Measurements from ENCODE around the gene IGFLR1.

Gene IGFLR1

GRCh38 chr19:35744430-35745327 lies 2.4 kb upstream of the IGFLR1 start:
- peak overlapping the region; percentile 79 for H3K4me3 ChIP-seq (ENCODE audit: low read length)
- no peak for TF ChIP-seq ZNF274 (IDR thresholded peaks at IDR 0.05; ENCODE audit: low read depth, low read length)

- peak overlapping the region; percentile 79; the same call in 1 of the 2 replicates for H3K4me3 ChIP-seq (ENCODE audit: low read length)
- no peak for TF ChIP-seq ZNF274 (IDR thresholded peaks at IDR 0.05; ENCODE audit: low read depth, low read length)
Measured at GRCh38 chr19:35743640-35744429, 1.6 kb upstream of the IGFLR1 start.

GRCh38 chr19:35741203-35741515 lies 1.1 kb downstream of the IGFLR1 start:
- no peak for TF ChIP-seq ZNF274 (IDR thresholded peaks at IDR 0.05; ENCODE audit: low read depth, low read length)
- peak overlapping the region; percentile 56 for H3K4me3 ChIP-seq (ENCODE audit: low read length)

- H3K4me3 ChIP-seq (ENCODE audit: low read length), result peak overlapping the region; percentile 67
- no peak for TF ChIP-seq ZNF274 (IDR thresholded peaks at IDR 0.05; ENCODE audit: low read depth, low read length)
Measured at GRCh38 chr19:35740423-35741202, 1.6 kb downstream of the IGFLR1 start.

GRCh38 chr19:35740108-35740422 lies 2.2 kb downstream of the IGFLR1 start:
- TF ChIP-seq ZNF274 (IDR thresholded peaks at IDR 0.05; ENCODE audit: low read depth, low read length), result no peak
- H3K4me3 ChIP-seq (ENCODE audit: low read length), result peak overlapping the region; percentile 67

GRCh38 chr19:35739275-35740107 lies 2.8 kb downstream of the IGFLR1 start:
- no peak for TF ChIP-seq ZNF274 (IDR thresholded peaks at IDR 0.05; ENCODE audit: low read depth, low read length)
- peak overlapping the region; percentile 67; the same call in 1 of the 2 replicates for H3K4me3 ChIP-seq (ENCODE audit: low read length)

- H3K4me3 ChIP-seq (ENCODE audit: low read length), result no peak overlapping the region
- TF ChIP-seq ZNF274 (IDR thresholded peaks at IDR 0.05; ENCODE audit: low read depth, low read length), result no peak
Measured at GRCh38 chr19:35738887-35739229, 3.4 kb downstream of the IGFLR1 start.

GRCh38 chr19:35738021-35738886 lies 4.0 kb downstream of the IGFLR1 start:
- H3K4me3 ChIP-seq (ENCODE audit: low read length), result no peak overlapping the region
- no peak for TF ChIP-seq ZNF274 (IDR thresholded peaks at IDR 0.05; ENCODE audit: low read depth, low read length)

GRCh38 chr19:35736913-35737886 lies 5.1 kb downstream of the IGFLR1 start:
- no peak for TF ChIP-seq ZNF274 (IDR thresholded peaks at IDR 0.05; ENCODE audit: low read depth, low read length)
- H3K4me3 ChIP-seq (ENCODE audit: low read length), result no peak overlapping the region

- H3K4me3 ChIP-seq (ENCODE audit: low read length), result no peak overlapping the region
- TF ChIP-seq ZNF274 (IDR thresholded peaks at IDR 0.05; ENCODE audit: low read depth, low read length), result no peak
Measured at GRCh38 chr19:35734889-35735288, 7.4 kb downstream of the IGFLR1 start.

- no peak for TF ChIP-seq ZNF274 (IDR thresholded peaks at IDR 0.05; ENCODE audit: low read depth, low read length)
- no peak overlapping the region for H3K4me3 ChIP-seq (ENCODE audit: low read length)
Measured at GRCh38 chr19:35734273-35734672, 8.0 kb downstream of the IGFLR1 start.
